HG03196 (cell line): ENCODE results near the gene BTG4.

Source experiments
- ATAC-seq: cut with Tn5 transposase; IDR thresholded peaks from one replicate; pipeline ENCODE4 v1.9.1; 2021; ENCODE audit not compliant: unreplicated experiment

BTG4 gene

DNA sequence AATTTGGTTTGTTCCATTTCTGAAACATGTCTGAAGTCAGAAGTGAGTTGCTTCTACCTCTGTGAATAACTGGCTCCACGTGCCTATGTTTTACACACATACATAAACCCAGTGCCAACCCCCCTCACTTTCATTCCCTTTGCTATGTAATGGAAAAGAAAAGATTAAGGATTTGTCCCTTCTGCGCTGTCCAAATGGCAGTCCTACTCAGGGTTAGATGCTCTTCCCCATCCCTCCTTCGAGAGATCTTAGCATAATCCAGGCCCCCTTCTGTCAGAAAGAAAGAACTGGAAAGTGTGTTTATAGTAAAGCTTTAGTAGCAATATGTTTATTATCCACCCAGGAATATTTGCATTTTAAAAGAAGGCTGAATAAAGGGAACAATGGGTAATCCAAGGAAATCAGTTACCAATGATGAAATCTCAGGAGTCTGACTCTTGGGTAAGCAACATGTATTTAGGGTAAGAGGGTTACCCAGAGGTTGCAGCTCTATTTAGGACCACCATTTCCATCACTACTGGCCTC lies 25.2 kb upstream of the BTG4 start:
- no peak for ATAC-seq

DNA sequence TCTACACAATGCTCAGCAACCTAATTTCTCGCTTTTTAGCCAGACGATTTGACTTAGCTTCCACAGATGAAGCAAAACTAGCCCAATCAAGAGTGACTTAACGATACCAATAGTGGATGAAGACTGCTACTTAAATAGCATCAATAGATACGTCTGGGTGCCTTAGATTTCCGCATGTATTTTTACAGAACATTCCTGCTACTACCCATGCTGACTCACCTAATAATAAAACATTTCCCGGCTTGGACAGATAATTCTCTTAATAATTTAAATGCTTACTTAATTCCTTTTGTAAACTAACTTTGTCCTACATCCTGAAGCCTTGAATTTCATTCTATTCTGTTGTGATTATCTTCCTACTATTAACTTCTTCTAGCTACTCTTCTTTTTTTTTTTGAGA lies 23.1 kb upstream of the BTG4 start:
- no peak for ATAC-seq

DNA sequence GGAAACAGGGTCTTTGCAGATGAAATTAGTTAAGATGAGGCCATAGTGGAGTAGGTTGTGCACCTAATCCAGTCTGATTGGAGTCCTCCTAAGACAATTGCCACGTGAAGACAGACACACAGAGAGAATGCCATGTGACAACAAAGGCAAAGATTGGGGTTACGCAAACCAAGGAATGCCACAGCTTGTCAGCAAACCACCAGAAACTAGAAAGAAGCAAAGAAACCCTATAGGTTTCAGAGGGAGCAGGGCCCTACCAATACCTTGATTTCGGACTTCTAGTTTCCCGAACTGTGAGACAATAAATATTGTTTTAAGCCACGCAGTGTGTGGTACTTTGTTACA lies 20.2 kb upstream of the BTG4 start:
- ATAC-seq: no peak

GRCh38 chr11:111531687-111532364 lies 19.6 kb upstream of the BTG4 start:
- ATAC-seq: peak; percentile 96

GRCh38 chr11:111531136-111531535 lies 18.9 kb upstream of the BTG4 start:
- no peak for ATAC-seq

- ATAC-seq: no peak
Measured at GRCh38 chr11:111530091-111530490, 17.9 kb upstream of the BTG4 start.

- no peak for ATAC-seq
Measured at GRCh38 chr11:111528557-111528956, 16.4 kb upstream of the BTG4 start.

- no peak for ATAC-seq
Measured at GRCh38 chr11:111527279-111527678, 15.1 kb upstream of the BTG4 start.

- ATAC-seq: no peak
Measured at GRCh38 chr11:111526501-111526900, 14.3 kb upstream of the BTG4 start.

DNA sequence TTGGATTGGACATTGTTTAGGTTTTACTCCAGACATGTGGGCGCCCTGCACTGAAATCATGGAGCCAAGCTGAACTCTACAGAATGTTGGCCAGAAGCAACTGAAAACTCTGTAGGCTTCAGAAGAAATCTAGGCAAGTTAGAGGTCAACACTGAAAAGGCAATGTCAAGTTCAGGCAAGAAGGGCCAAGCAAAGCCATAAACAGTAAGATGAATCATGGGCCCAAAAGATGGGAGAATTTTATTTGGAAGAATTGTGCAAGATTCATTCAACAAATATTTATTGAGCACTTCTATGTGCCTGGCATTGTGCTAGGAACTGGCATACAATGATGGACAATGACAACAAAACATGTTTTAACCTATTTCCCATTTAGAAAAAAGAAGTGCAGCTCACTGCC lies 13.3 kb upstream of the BTG4 start:
- ATAC-seq: no peak

- ATAC-seq: no peak
Measured at GRCh38 chr11:111524056-111524455, 11.9 kb upstream of the BTG4 start.

- no peak for ATAC-seq
Measured at GRCh38 chr11:111523343-111523742, 11.2 kb upstream of the BTG4 start.

- ATAC-seq: no peak
Measured at GRCh38 chr11:111522426-111522825, 10.2 kb upstream of the BTG4 start.

DNA sequence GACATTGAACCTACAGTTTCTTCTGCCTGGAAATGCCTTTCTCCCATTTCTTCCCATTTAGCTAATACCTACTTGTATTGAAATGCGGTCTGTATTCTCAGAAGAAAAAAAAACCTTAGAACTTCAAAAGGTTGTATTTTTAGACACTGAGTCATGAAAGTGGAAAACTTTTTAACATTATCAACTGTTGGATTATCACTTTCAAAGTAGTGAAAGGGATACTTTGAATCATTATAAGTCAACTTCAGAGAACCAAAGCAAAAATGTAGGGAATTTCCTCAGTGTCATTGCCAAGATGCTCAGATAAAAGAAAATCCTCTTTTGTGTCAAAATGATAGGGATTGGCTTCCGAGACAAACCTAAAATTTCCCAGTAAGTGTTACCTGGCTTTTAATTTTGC lies 8.9 kb upstream of the BTG4 start:
- no peak for ATAC-seq

DNA sequence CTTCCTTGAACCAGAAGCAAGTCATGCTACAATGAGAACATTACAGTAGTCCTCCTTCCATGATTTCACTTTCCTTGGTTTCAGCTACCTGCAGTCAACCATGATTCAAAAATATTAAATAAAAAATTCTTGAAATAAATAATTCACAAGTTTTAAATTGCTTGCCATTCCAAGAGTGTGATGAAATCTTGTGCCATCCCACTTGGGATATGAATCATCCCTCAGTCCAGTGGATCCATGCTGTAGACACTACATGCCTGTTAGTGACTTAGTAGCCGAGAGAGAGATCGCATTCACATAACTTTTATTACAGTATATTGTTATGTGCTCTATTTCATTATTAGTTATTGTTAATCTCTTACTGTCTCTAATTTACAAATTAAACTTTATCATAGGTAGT lies 8.4 kb upstream of the BTG4 start:
- ATAC-seq: no peak

- ATAC-seq: no peak
Measured at GRCh38 chr11:111518668-111519067, 6.5 kb upstream of the BTG4 start.

DNA sequence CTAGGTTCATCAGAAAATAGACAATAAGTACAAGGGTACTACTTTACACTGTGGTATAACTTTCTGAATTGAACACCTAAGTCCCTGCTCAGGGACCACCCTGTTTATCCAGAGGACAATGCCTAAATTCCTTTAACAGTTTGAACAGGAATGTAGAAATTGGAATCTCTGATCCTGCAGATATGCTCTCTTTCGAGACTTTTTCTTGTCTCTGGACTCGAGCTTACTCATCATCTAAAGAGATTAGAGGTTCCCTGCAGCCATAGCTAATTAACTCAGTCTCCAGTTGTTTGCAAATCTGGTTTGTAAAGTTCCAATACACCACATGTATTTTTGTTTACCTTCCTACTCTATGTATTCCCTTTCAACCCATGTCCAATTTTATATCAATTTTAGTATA lies 3.4 kb upstream of the BTG4 start:
- no peak for ATAC-seq

DNA sequence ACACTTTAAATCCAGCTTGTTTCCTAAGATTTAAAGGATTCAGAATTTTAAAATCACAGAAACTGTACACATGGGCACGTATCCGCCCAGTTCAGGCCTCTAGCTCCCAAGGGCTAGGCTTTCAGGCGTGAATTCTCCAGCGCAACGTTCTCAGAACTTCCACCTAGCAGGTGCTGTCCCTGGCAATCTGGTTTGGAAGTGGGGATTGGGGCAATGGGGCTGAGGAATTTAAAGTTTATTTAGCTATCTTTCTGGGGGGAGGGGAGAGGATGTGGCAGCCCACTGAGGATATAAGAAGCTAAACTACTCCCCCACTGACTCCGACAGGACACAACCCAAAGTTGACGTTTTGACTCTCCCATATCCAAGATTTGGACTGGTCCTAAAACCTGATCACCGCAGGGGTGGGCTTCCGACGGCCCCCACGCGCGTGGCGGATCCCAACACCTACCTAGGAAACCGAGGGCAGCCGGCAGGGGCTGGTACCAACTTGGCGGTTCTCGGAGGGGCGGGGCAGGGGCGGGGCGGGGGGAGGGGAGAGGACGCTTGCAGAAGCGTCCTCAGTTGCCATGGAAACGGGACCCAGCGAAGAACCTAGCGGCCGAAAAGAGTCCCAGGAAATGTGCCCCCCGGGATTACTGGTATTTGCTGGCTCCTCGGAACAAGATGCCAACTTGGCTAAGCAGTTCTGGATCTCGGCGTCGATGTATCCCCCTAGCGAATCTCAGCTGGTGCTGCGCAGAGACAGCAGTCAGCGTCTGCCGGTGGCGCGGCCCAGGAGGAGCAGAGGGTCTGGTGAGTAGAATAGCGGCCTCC lies 2.2 kb upstream of the BTG4 start, which contains the start of gene HOATZ:
TSS of gene HOATZ (plus strand) at position 563 of the 816 bp plus-strand sequence. CDS start at position 570, 7 bp downstream.
- ATAC-seq: no peak

DNA sequence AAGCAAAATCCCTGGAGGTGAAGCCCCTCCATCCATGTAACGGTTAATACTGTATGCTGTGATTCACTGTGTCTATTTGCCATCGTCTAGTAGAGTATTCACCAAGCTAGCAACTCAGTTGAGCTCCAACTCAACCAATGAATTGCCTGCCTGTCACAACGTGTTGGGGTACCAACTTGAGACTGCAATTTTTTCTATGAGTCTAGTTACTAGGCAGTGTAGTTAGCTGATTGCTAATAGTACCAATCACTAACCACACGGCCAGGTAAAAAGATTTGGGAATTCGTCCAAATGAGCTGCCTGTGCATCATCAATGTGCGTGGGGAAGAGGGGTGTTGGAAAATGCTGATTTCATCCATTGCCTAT lies 1.0 kb upstream of the BTG4 start:
- no peak for ATAC-seq

DNA sequence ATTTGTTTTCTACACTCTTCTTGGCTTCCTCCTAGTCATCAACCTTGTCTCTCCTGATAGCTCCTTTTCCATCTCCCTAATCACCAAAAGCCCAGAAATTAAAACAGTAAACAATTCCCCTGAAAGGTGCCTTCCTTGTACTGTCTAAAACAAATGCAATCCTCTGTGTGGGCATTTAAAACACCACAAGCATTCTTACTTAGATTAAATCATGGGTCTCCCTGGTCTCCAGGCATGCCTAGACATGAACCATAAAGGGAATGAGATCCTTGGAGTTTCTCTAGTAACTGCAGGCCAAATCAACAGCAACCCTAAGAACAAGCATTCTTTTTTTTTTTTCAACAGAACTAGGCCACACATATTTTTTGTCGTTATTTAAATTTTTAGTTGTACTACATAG lies 1.9 kb downstream of the BTG4 start:
- no peak for ATAC-seq

DNA sequence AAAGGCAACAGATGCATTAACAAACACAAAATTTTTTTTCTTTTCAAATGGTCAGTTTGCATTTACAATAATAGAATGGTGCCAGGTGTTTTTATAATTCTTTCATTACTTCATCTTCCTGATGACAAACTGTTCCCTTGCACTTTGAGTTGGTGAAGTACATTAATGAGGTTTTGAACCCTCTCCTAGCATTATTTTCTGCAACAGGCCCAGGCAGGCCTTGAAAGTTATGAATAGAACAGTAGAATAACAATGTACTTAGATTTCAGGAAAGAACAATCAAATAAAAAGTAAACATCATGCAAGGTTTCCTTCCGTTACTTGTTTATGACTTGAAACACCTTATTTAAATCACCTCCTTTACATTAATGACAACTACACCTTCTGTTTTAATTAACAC lies 9.6 kb downstream of the BTG4 start:
- ATAC-seq: no peak

DNA sequence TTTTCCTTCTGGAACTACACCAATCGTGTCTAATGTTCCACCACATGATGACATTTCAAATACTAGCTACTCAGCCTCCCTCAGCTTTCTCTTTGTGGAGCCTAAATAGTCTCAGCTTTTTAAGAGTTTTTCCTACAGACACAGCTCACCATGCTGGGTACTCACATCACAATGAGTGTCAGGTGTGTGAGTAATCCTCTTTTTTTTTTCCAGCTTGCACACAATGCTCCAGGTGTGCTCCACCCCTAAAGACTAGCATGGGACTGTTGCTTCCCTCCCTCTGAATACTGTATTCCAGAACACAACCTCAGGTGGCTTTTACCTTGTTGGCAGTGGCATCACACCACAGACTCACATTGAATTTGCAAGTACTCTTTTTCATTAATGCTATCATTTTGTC lies 11.7 kb downstream of the BTG4 start:
- no peak for ATAC-seq
